Vein endothelial cell (primary cell): Measurements from ENCODE around the gene CEP95. TPM values are rescaled to one million over a fixed set of nuclear protein-coding genes. Genes with fewer than 3 reads are reported as not detected.

Source experiments
- small RNA-seq: library from RNA; depleted of rRNA; stranded (forward); fragments of <200 nt; gene quantifications from one replicate; pipeline ENCODE3, GENCODE V24; 2012
- total RNA-seq: library from RNA; depleted of rRNA; stranded (reverse); fragments of >200 nt; gene quantifications from 2 replicates; pipeline ENCODE4 v1.2.3, GENCODE V29; 2012

CEP95 gene, protein sequence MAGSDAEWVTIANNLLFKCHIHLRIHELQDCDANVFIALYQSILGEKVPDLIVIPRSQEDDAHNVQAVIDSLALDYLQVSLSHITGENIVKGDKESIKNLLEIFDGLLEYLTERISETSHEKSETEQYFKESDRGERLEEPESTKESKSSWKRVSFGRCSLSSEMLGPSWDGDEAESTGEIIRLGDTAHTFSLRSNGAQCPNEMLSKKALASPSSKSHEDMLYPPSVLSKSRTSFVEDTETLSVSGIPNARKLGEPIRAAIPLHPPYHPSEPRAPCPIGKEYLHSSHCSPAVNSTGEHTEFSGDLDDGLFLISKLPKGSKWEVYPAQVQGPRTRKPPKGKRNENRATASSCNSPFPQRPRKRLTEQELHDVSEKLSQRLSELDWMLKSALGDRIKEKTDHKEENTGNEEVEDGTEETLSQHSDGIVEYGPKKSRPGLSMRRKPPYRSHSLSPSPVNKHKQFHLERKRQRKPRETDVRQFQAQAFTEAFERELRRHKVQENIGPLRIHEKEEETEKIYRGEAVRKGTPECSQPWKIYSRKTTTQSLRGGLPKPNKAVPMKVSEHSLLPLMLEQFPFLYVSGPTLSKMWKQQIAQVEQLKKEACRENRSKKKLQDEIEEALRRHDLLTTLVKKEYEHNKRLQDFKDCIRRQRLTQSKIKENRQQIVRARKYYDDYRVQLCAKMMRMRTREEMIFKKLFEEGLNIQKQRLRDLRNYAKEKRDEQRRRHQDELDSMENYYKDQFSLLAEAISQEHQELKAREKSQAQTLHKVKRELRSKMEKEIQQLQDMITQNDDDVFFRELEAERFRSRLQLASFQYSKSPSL
- total RNA-seq: 18.6 and 20.3 TPM in 2 replicates

DNA sequence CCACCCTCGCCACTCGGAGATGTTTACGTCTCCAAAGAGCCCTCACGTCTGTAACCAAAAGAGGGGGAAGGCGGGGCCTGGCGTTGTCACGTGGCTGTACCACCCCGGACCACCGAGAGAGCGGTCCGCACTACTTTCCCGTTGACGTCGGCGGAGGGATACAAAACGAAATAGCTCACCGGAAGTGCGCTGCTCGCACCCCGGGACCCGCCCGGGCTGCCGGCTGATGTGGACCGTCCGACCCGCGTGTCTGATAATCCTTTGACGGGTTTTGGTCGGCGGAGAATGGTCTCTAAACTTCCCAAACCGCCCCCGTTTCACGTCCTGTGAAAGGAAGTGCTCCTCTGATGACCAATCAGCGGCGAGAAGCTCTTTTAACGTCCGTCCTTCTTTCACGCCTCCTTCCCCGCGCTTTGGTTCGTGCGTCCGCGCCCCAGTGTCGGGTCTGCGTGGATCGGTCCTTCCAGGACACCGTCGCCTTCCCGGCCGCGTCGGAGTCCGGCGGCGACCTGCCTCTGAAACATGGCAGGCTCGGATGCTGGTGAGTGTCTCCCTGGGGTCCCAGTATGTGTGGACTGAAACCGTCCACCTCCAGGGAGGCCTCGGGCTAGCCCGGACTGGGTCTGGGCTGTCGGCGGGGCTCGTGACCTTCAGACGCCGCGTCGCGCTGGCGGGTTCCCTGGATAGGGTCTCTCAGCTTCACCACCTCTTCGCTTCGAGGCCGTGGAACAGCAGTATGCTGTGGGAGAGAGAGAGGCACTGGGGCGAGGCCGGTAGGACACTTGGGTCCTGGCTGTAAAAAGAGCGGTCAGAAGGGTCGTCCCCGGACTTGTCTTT lies at the start of gene CEP95:
Gene CEP95, plus strand, starts transcription at position 402 of the 837 bp plus-strand sequence. Its CDS starts 121 bp downstream, at position 523.

DNA sequence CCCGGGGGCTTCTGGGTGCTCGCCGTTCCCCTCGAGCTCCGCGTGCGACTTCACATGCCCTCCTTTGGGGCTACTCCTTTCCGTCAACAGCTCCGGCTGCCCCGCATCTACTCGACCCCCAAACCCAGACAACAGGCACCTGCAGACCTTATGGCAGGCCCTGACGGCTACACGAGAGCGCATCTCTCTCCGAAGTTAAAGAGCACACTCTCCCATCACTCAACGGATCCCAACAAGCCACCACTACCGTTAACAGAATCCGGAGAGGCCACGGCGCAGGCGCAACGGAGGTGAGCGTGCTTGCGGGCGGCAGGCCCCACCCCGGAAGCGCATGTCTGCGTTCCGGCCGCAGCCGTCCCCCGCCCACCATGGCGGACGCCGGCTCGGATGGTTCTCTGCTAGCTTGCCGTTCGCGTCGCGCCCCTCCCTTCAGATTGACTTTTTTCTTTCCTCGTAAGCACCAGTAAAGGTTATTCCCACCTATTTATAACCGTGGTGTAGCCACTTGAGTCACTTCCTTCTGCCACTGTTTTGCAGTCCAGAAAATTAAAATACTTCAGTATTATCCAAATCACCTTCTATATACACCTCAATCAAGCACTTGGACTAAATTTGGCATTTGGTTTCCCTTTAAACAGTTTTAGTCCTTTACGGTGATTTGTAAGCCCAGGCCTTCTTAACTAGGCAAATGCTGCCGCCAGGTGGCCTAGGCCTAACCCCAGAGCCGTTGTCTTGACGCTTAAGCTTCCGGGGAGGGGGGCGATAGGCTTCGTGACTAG lies 9.8 kb upstream of the CEP95 start, which contains the start of gene POLG2:
Gene POLG2, minus strand, starts transcription at position 269 of the 779 bp plus-strand sequence. Its CDS starts 86 bp downstream, at position 183.

DNA sequence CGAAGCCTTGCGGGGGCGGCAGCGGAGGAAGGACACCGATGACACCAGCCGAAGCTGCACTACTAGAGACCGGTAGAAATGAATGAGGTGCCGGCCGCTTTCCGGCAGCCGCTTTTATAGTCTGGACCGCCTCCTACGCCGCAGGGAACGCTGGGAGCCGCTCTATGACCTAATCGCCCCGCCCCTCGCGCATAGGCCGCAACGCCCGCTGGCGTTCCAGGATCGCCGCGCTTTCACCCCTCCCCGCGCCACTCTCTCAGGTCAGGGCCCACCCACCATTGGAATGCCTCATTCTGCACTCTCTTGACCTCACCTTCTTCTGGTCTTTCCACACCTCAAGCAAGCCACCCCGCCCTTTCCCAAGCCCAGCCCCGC lies 589 bp upstream of the CEP95 start, which contains the start of gene DDX5:
Gene DDX5, minus strand, starts transcription at position 89 of the 375 bp plus-strand sequence. CDS start 170 bp downstream, outside the sequence.

Small RNA genes within 50 kb of the gene (small RNA-seq; reads per million reads assigned to genes)
- gene AC009994.1 (0.11 reads per million), gene ATP5MFP4 (not detected)

Other genes with a start within 250 kb of the CEP95 start
- 18.0 and 20.3 TPM in 2 replicates for gene TEX2, start 243.7 kb upstream of the CEP95 start, total RNA-seq
- gene PECAM1, start 116.1 kb upstream of the CEP95 start, total RNA-seq: 777 and 869 TPM in 2 replicates
- gene MILR1, start 57.9 kb upstream of the CEP95 start, total RNA-seq: 7.5 and 15.3 TPM in 2 replicates
- gene POLG2, start 9.9 kb upstream of the CEP95 start, total RNA-seq: 7.5 and 8.8 TPM in 2 replicates
- gene DDX5, start 688 bp upstream of the CEP95 start, total RNA-seq: 325 and 363 TPM in 2 replicates
- 299 and 343 TPM in 2 replicates for gene SMURF2, start 155.3 kb downstream of the CEP95 start, total RNA-seq